DMS53 treated with DMSO at 0.1 percent for 48 hours (cell line): ENCODE data around the gene SART3.
"Not testable (repeated sequence)": the region's sequence is repeated elsewhere in the genome, so short reads cannot be mapped to it uniquely, and the experiment has no call there.

Source experiments
- DNase-seq: peaks from one replicate; lab custom pipeline; 2025; ENCODE audit not compliant: unreplicated experiment; lab: John Stamatoyannopoulos, UW

SART3 gene

GRCh38 chr12:108495823-108496579 is 65.0 kb downstream of the SART3 start:
- no peak for DNase-seq

GRCh38 chr12:108495054-108495453 is 65.9 kb downstream of the SART3 start:
- DNase-seq, result no peak

GRCh38 chr12:108491256-108491655 is 69.7 kb downstream of the SART3 start:
- DNase-seq, result no peak

GRCh38 chr12:108487029-108487428 is 73.9 kb downstream of the SART3 start:
- not testable (repeated sequence) for DNase-seq

GRCh38 chr12:108485371-108485770 is 75.6 kb downstream of the SART3 start:
- not testable (repeated sequence) for DNase-seq

- no peak for DNase-seq
Observed at GRCh38 chr12:108484845-108485244, 76.1 kb downstream of the SART3 start.

- DNase-seq, result no peak
Observed at GRCh38 chr12:108484431-108484830, 76.5 kb downstream of the SART3 start.

GRCh38 chr12:108483213-108484059 is 77.5 kb downstream of the SART3 start:
- DNase-seq, result no peak

- DNase-seq, result no peak
Observed at GRCh38 chr12:108482717-108483212, 78.2 kb downstream of the SART3 start.

GRCh38 chr12:108479364-108480070 is 81.5 kb downstream of the SART3 start:
- no peak for DNase-seq

GRCh38 chr12:108478611-108479206 is 82.3 kb downstream of the SART3 start:
- no peak for DNase-seq

- no peak for DNase-seq
Observed at GRCh38 chr12:108477881-108478259, 83.1 kb downstream of the SART3 start.

GRCh38 chr12:108477055-108477880 is 83.7 kb downstream of the SART3 start:
- no peak for DNase-seq

GRCh38 chr12:108475396-108475795 is 85.6 kb downstream of the SART3 start:
- no peak for DNase-seq

- DNase-seq, result no peak
Observed at GRCh38 chr12:108473400-108474055, 87.4 kb downstream of the SART3 start.
